HG03565 (cell line): ENCODE measurements around the gene ZNF780A.
"Not testable (repeated sequence)": the region's sequence is repeated elsewhere in the genome, so short reads cannot be mapped to it uniquely, and the experiment has no call there.

ENCODE experiments used
- ATAC-seq: cut with Tn5 transposase; IDR thresholded peaks from one replicate; pipeline ENCODE4 v1.9.1; 2021; ENCODE audit warnings: mild to moderate bottlenecking, moderate library complexity; ENCODE audit not compliant: unreplicated experiment

ZNF780A gene

GRCh38 chr19:40088299-40089047 is 2.3 kb downstream of the ZNF780A start:
- ATAC-seq, result no peak

GRCh38 chr19:40084948-40085347 is 5.8 kb downstream of the ZNF780A start:
- ATAC-seq, result no peak

GRCh38 chr19:40081411-40081810 is 9.3 kb downstream of the ZNF780A start:
- ATAC-seq, result no peak

- ATAC-seq, result no peak
These were observed 10.5 kb downstream of the ZNF780A start for GRCh38 chr19:40080289-40080688.

GRCh38 chr19:40078377-40078776 is 12.4 kb downstream of the ZNF780A start:
- no peak for ATAC-seq

- ATAC-seq, result no peak
These were observed 20.7 kb downstream of the ZNF780A start for GRCh38 chr19:40070058-40070457.

GRCh38 chr19:40059624-40060023 is 31.1 kb downstream of the ZNF780A start:
- ATAC-seq, result no peak

GRCh38 chr19:40057166-40057565 is 33.6 kb downstream of the ZNF780A start:
- no peak for ATAC-seq

- ATAC-seq, result no peak
These were observed 34.2 kb downstream of the ZNF780A start for GRCh38 chr19:40056505-40056904.

GRCh38 chr19:40055832-40056504 is 34.8 kb downstream of the ZNF780A start, which contains the start of gene ZNF780B:
ZNF780B (minus strand) TSS chr19:40056231; CDS start chr19:40050332, 5,899 bp downstream.
- ATAC-seq, result peak; percentile 70

- ATAC-seq, result no peak
These were observed 35.7 kb downstream of the ZNF780A start for GRCh38 chr19:40055049-40055448.

GRCh38 chr19:40054632-40055031 is 36.1 kb downstream of the ZNF780A start:
- ATAC-seq, result no peak

GRCh38 chr19:40053491-40053890 is 37.3 kb downstream of the ZNF780A start:
- no peak for ATAC-seq

- not testable (repeated sequence) for ATAC-seq
These were observed 49.0 kb downstream of the ZNF780A start for GRCh38 chr19:40041718-40042117.

GRCh38 chr19:40038047-40038446 is 52.7 kb downstream of the ZNF780A start:
- not testable (repeated sequence) for ATAC-seq

- ATAC-seq, result no peak
These were observed 54.7 kb downstream of the ZNF780A start for GRCh38 chr19:40035996-40036395.

GRCh38 chr19:40033989-40034560 is 56.7 kb downstream of the ZNF780A start:
- no peak for ATAC-seq

GRCh38 chr19:40026597-40026970 is 64.2 kb downstream of the ZNF780A start:
- ATAC-seq, result no peak

GRCh38 chr19:40025938-40026596 is 64.7 kb downstream of the ZNF780A start:
- ATAC-seq, result no peak

- ATAC-seq, result no peak
These were observed 66.8 kb downstream of the ZNF780A start for GRCh38 chr19:40023969-40024368.
